HL-60 (cell line): Measurements from ENCODE around the gene INAVA.

Experiments
- DNase-seq, 2 experiments: peaks; one replicate each; pipeline ENCODE4 v3.0.0-alpha.2; 2010 to 2020; ENCODE audit warnings: low read depth in 1 of 2, low spot score in 1 of 2
- H3K27ac ChIP-seq: fragments of 250-450 bp; sonication (Bioruptor Pico); replicated peaks from 2 replicates; pipeline ENCODE4 v1.5.1; 2020; ENCODE audit warnings: mild to moderate bottlenecking, moderate library complexity
- H3K27me3 ChIP-seq: fragments of 250-450 bp; sonication (Bioruptor Pico); 2 replicates; pipeline ENCODE4 v1.5.1; 2021; ENCODE audit warnings: mild to moderate bottlenecking, moderate library complexity; ENCODE audit not compliant: insufficient read depth, poor library complexity, severe bottlenecking
- H3K4me3 ChIP-seq: replicated peaks from 2 replicates; pipeline ENCODE4 v1.5.1; 2011; ENCODE audit warnings: mild to moderate bottlenecking, control low read depth, low read length; ENCODE audit not compliant: insufficient read depth
- CTCF ChIP-seq: IDR thresholded peaks from one replicate; pipeline ENCODE4 v1.5.1; 2011; ENCODE audit warnings: low read length, control low read depth, inconsistent platforms; ENCODE audit not compliant: insufficient read depth
- GABPA ChIP-seq: IDR thresholded peaks from 2 replicates; pipeline ENCODE4 v1.6.1; 2012; ENCODE audit warnings: low read depth
- POLR2AphosphoS5 ChIP-seq: IDR thresholded peaks from 2 replicates; pipeline ENCODE4 v1.6.1; 2012; ENCODE audit warnings: low read depth
- REST ChIP-seq: IDR thresholded peaks from 2 replicates; pipeline ENCODE4 v1.6.1; 2012; ENCODE audit warnings: low read depth; ENCODE audit not compliant: insufficient replicate concordance
- SPI1 ChIP-seq: IDR thresholded peaks from 2 replicates; pipeline ENCODE4 v1.6.1; 2012; ENCODE audit warnings: low read depth, mild to moderate bottlenecking, borderline replicate concordance

Gene INAVA

GRCh38 chr1:200918006-200918405 lies 23.3 kb downstream of the INAVA start:
- Histone ChIP-seq H3K27ac (no peak overlapping the region), H3K4me3 (no peak overlapping the region), H3K27me3 (no peaks in the 10 kb centered on the region)
- TF ChIP-seq POLR2AphosphoS5: no peak
- TF ChIP-seq REST: no peak
- no peak for TF ChIP-seq CTCF
- TF ChIP-seq GABPA: no peak
- TF ChIP-seq SPI1: no peak
- DNase-seq: no peak

- no peak overlapping the region for H3K27ac ChIP-seq
- TF ChIP-seq SPI1 (no peak), REST (no peak), GABPA (no peak), CTCF (no peak), POLR2AphosphoS5 (no peak)
- H3K4me3 ChIP-seq: no peak overlapping the region
- H3K27me3 ChIP-seq: no peaks in the 10 kb centered on the region
- DNase-seq: no peak
These were observed 24.7 kb downstream of the INAVA start for GRCh38 chr1:200919386-200919785.

GRCh38 chr1:200921571-200922110 lies 26.9 kb downstream of the INAVA start:
- TF ChIP-seq SPI1: no peak
- no peak for TF ChIP-seq GABPA
- TF ChIP-seq REST: no peak
- no peak for TF ChIP-seq POLR2AphosphoS5
- TF ChIP-seq CTCF: no peak
- Histone ChIP-seq H3K27me3 (no peaks in the 10 kb centered on the region), H3K4me3 (no peak overlapping the region), H3K27ac (no peak overlapping the region)
- no peak for DNase-seq
